Measurements from ENCODE around the gene SLC2A4RG.

The SLC2A4RG gene

DNA sequence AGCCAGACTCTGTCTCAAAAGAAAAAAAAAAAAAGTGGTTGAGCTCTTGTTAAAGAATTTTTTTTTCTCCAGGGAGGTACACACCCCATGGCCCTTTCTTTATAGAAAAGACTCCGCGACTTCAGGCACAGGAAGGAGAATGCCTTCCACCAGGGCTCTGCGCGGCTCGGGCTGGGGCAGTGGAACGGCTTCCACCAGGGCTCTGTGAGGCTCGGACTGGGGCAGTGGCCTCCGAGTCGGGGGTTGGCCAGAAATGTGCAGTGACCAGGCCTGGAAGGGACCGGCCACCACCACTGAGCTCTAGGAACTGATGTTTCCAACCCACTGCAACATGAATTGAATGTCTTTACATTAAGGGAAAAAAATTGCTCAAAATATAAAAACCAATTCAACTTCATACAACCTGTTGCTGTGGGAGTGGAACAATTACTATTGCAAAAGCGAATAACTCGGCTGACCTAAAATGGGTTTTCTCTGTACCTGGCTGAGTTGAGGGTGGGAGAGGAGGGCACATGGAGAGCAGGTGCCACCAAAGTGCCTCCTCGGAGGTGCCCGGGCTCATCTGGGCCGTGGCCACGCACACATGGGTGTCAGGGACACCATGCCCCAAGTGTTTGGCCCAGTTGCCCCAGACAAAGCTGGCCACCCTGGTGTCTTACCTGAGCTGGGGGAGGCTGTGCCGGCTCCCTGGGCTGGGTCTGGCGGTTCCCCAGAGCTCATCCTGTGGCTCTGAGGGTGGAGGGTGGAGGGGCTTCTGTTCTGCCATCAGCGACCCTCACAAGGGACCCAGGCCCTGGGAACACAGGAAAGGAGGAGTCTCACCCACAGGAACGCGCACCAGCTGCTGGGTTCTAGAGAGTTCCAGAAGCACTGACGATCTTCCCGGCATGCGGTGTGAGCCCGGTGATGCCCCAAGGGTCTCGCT is 29.3 kb downstream of the SLC2A4RG start:
- Histone ChIP-seq H3K36me3 (peaks cover 0 to 52% (median 0%) of the 10 kb centered on the region in 11 experiments; a peak in 4 of 22 replicates), H4K20me1 (peaks cover 0 to 34% (median 0%) of the 10 kb centered on the region in 11 experiments; a peak in 4 of 22 replicates), H3K27me3 (no peaks in the 10 kb centered on the region), H3K4me1 (peaks cover 0 to 21% (median 10%) of the 10 kb centered on the region in 10 experiments; a peak in 13 of 20 replicates), H3K27ac (no peak overlapping the region), H3K4me2 (peak overlapping the region in 2 of 11 experiments; percentile 10 to 38; a peak in 2 of 22 replicates), H3K4me3 (no peak overlapping the region), H3K9me3 (replicated peaks in 1 of 11) (no peaks in the 10 kb centered on the region), H3K9ac (no peak overlapping the region)
- no peak for TF ChIP-seq Cebpa-rat (IDR thresholded peaks at IDR 0.05)

DNA sequence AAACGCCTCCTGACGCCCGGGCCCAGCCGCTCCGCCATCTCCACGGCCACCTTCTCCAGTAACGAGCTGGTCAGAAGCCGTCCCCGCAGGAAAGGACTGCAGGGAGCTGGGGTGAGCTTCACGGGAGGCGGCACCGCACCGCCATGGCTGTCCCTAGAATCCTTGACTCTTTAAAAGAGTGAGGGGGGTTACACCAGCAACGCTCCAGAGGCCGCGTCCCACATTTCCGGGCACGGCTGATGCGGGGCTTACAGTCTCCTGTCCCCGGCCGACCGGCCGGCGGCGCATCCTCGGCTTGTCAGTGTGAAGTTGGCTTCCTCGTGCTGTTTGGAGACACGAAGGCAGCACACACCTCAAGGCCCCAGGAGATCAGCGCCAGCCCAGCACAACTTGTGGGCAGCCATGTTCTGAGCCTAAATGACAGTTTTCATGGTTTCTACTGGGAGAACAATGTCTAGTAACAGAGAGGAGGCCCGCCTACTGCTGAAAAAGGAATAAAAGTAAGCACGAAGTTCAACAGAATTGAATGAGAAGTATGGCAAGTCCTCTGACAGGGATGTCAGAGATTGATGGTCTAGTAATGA is 30.4 kb downstream of the SLC2A4RG start:
- no peak overlapping the region for H3K27ac ChIP-seq
- peaks cover 0 to 3% (median 0%) of the 10 kb centered on the region in 11 experiments; a peak in 3 of 22 replicates for H3K27me3 ChIP-seq
- peaks cover 8 to 32% (median 21%) of the 10 kb centered on the region in 10 experiments; a peak in 19 of 20 replicates for H3K4me1 ChIP-seq
- no peaks in the 10 kb centered on the region for H3K9me3 ChIP-seq (replicated peaks in 1 of 11)
- no peak overlapping the region for H3K9ac ChIP-seq
- peaks cover 0 to 52% (median 0%) of the 10 kb centered on the region in 11 experiments; a peak in 4 of 22 replicates for H3K36me3 ChIP-seq
- peaks cover 0 to 41% (median 0%) of the 10 kb centered on the region in 11 experiments; a peak in 5 of 22 replicates for H4K20me1 ChIP-seq
- peak overlapping the region in 4 of 11 experiments; percentile 10 to 38 (median 22); a peak in 5 of 22 replicates for H3K4me2 ChIP-seq
- H3K4me3 ChIP-seq: no peak overlapping the region
- TF ChIP-seq Cebpa-rat (IDR thresholded peaks at IDR 0.05): no peak

DNA sequence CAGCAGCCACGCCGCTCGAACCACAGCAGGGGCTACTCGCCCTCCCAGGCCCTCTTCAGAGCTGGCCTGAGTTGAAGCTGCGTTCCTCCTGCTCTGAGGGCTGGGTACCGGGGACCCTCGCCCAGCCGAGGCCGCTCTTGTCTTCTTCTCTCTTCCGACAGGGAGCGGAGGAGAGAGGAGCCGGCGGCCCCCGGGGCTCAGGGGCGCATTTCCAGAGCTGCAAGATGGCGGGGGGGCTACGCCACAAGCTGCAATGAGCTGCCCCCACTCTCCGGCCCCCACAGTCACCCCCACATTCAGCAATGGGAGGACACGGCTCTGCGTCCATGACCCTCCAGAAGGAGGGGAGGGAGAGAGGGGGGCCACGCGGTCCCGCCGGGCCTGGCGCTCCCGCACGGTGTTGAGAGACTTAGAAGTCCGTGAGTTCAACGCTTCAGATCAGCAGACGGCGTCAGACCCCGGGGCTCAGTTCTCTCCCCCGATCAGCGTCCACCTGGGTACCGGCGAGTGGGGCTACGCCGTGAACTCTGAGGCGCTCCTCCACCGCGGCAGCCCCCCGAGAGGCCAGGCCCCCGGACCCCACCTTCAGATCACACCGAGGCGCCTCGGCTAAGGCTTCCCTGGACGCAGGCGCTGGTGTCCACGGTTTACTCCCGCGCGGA is 31.6 kb downstream of the SLC2A4RG start:
- H3K9me3 ChIP-seq (replicated peaks in 1 of 11): no peaks in the 10 kb centered on the region
- TF ChIP-seq Cebpa-rat (IDR thresholded peaks at IDR 0.05): no peak

DNA sequence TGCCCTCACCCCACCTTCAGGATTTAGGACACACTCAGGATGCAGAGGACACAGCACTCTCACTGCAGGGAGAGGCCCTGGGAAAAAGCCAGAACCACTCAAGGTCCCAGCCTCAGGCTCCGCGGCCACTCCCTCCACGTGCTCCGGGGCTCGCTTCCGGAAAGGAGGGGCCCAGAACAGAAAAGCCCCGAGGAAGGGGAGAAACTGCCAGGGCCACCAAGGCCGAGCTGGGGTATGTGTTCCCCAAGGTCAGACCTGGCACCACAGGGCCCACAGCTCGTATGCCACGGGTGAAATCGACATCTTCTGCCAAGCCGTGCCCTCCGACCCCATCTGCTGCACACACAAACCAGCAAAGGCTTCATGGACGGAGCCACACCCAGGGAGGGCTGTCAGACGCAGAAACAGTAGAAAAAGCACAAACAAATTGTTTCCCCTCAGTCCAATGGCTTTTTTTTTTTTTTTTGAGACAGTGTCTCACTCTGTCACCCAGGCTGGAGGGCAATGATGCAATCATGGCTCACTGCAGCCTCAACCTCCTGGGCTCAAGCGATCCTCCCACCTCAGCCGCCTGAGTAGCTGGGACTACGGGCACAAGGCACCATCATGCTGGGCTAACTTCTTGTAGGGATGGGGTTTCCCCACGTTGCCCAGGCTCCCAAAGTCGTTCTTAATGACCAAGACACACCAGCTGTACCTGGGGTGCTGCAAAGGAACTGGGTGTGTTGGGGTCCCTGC is 33.4 kb downstream of the SLC2A4RG start:
- Histone ChIP-seq H3K9me3 (replicated peaks in 1 of 11) (peaks cover 0 to 11% (median 0%) of the 10 kb centered on the region in 11 experiments; a peak in 3 of 22 replicates), H3K9ac (peak overlapping the region in 1 of 11 experiments; percentile 17; a peak in 1 of 22 replicates), H4K20me1 (peaks cover 0 to 71% (median 0%) of the 10 kb centered on the region in 11 experiments; a peak in 6 of 22 replicates), H3K4me2 (peak overlapping the region in 9 of 11 experiments; percentile 10 to 42 (median 15); a peak in 12 of 22 replicates), H3K4me1 (peaks cover 12 to 39% (median 28%) of the 10 kb centered on the region in 10 experiments; a peak in 19 of 20 replicates), H3K36me3 (peaks cover 0 to 57% (median 0%) of the 10 kb centered on the region in 11 experiments; a peak in 4 of 22 replicates), H3K27me3 (peaks cover 0 to 5% (median 0%) of the 10 kb centered on the region in 11 experiments; a peak in 3 of 22 replicates), H3K27ac (no peak overlapping the region), H3K4me3 (no peak overlapping the region)
- TF ChIP-seq Cebpa-rat (IDR thresholded peaks at IDR 0.05): 0 out of 22 replicates have a peak, but pooled peaks of 1 of the 11 experiments have one; percentile 12

More for the DNA sequence above, 31.6 kb downstream of the SLC2A4RG start:
- Histone ChIP-seq H3K4me1 (peaks cover 12 to 39% (median 28%) of the 10 kb centered on the region in 10 experiments; a peak in 19 of 20 replicates), H3K4me2 (no peak overlapping the region), H3K4me3 (no peak overlapping the region), H4K20me1 (peaks cover 0 to 53% (median 0%) of the 10 kb centered on the region in 11 experiments; a peak in 6 of 22 replicates), H3K36me3 (peaks cover 0 to 61% (median 0%) of the 10 kb centered on the region in 11 experiments; a peak in 4 of 22 replicates), H3K9ac (no peak overlapping the region), H3K27ac (no peak overlapping the region), H3K27me3 (peaks cover 0 to 5% (median 0%) of the 10 kb centered on the region in 11 experiments; a peak in 3 of 22 replicates)

DNA sequence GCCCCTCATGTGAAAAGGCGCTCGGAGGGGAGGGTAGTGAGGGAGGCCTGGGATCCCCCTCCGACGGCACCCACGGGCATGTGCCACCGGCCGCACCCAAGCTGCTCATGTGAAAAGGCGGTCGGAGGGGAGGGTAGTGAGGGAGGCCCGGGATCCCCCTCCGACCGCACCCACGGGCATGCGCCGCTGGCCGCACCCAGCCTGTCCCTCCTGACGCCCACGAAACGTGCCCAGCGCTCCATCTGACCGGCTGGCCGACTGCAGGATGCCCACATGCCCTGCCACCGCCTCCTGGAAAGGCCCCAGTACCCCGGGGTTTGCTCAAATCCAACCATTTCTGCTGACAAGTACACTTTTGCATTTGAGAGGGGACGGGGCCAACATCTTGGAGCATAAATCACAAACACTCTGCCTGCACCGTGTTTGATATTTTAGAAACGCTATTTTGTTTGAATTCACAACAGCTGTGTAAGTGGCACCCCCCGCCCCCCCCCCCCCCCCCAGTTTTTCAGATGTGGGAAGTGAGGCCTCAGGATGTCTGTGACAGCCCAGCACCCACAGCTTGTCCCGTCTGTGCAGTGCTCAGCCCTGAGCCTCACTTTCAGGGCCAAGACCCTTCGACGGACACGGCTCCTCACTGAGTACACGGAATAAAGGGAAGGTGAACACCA is 34.1 kb downstream of the SLC2A4RG start:
- Histone ChIP-seq H3K9ac (0 out of 22 replicates have a peak overlapping the region, but pooled peaks of 2 of the 11 experiments have one; percentile 12 to 17), H3K4me2 (peak overlapping the region; percentile 8 to 83 (median 61); a peak in 17 of 22 replicates), H3K27ac (no peak overlapping the region), H4K20me1 (peaks cover 0 to 77% (median 0%) of the 10 kb centered on the region in 11 experiments; a peak in 6 of 22 replicates), H3K4me3 (no peak overlapping the region), H3K4me1 (peaks cover 12 to 39% (median 29%) of the 10 kb centered on the region in 10 experiments; a peak in 19 of 20 replicates), H3K9me3 (replicated peaks in 1 of 11) (peaks cover 0 to 11% (median 0%) of the 10 kb centered on the region in 11 experiments; a peak in 3 of 22 replicates), H3K36me3 (peaks cover 0 to 50% (median 0%) of the 10 kb centered on the region in 11 experiments; a peak in 4 of 22 replicates), H3K27me3 (peaks cover 0 to 5% (median 0%) of the 10 kb centered on the region in 11 experiments; a peak in 3 of 22 replicates)
- TF ChIP-seq Cebpa-rat (IDR thresholded peaks at IDR 0.05): no peak

DNA sequence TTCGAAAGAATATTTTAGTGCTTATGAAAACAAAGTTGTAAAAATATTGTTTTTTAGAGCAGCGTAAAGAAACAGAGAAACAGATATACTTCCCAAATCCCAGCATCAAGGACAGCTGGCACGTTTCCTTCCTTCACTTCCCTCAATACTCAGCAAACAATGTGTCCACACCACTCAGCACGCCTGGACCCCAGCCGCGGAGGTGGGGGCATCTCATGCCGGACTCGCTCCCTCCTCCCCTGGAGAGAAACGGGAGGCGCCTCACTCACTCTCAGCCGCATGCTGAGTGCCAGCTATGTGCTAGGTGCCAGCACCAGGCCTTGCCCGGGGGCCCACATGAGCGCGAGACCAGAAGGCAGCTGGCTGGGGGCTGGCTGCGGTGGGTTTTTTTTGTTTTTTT is 34.7 kb downstream of the SLC2A4RG start:
- H3K27ac ChIP-seq: no peak overlapping the region
- H3K9me3 ChIP-seq (replicated peaks in 1 of 11): peaks cover 0 to 11% (median 0%) of the 10 kb centered on the region in 11 experiments; a peak in 3 of 22 replicates
- no peak for TF ChIP-seq Cebpa-rat (IDR thresholded peaks at IDR 0.05)
- peak overlapping the region in 2 of 11 experiments; percentile 12 to 45; a peak in 2 of 22 replicates for H3K9ac ChIP-seq
- H4K20me1 ChIP-seq: peaks cover 0 to 75% (median 0%) of the 10 kb centered on the region in 11 experiments; a peak in 6 of 22 replicates
- peak overlapping the region; percentile 8 to 83 (median 69); a peak in 18 of 22 replicates for H3K4me2 ChIP-seq
- H3K4me3 ChIP-seq: no peak overlapping the region
- H3K4me1 ChIP-seq: peaks cover 12 to 37% (median 30%) of the 10 kb centered on the region in 10 experiments; a peak in 19 of 20 replicates
- H3K27me3 ChIP-seq: peaks cover 0 to 5% (median 0%) of the 10 kb centered on the region in 11 experiments; a peak in 3 of 22 replicates
- peaks cover 0 to 44% (median 0%) of the 10 kb centered on the region in 11 experiments; a peak in 4 of 22 replicates for H3K36me3 ChIP-seq
